ENCODE measurements around the gene DPYSL5.

The DPYSL5 gene

DNA sequence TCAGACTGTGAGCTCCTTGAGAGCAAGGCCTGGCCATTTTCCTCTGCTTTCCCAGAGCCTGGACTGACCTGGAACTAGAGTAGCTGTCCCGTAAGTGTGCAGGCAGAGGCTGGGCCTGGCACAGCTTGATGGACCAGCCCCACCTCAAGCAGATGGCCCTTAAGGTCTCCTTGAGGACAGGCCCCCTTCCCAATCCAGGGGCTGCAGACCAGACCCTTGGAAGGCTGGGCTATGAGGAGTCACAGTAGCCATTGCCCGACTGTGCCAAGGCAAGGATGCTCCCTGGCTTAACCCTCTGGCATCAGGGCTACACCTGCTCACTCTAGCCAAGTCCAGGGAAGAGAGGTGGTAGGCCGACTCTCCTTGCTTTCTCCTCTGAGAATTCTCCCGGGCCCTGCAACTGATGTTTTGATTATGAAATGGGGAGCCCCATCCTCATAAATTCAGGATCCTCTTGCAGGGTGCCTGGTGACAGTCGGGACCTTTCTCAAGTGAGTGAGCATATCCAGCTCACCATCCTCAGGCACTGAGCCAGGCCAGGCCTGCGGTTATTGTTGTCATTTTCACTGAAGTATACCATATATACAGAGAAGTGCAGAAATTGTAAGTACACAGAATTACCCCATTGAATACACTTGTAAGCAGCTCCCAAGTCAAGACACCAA is 51.7 kb downstream of the DPYSL5 start:
- no peaks in the 10 kb centered on the region for H3K27me3 ChIP-seq (replicated peaks; ENCODE audit: control insufficient read depth, insufficient read depth, low read length, poor library complexity, severe bottlenecking)
- no peak overlapping the region for H3K27ac ChIP-seq (ENCODE audit: insufficient read depth, low read length, poor library complexity, severe bottlenecking)
- no peaks in the 10 kb centered on the region for H3K4me1 ChIP-seq (ENCODE audit: control insufficient read depth, insufficient read depth, low read length, poor library complexity, severe bottlenecking)
- H3K36me3 ChIP-seq (ENCODE audit: control insufficient read depth, insufficient read depth, low read length), result no peaks in the 10 kb centered on the region
- H3K9me3 ChIP-seq (ENCODE audit: control insufficient read depth, low read length), result no peaks in the 10 kb centered on the region
- DNase-seq, result no peak
- H3K4me3 ChIP-seq (ENCODE audit: insufficient read depth, low read depth, low read length, poor library complexity, severe bottlenecking), result no peak overlapping the region

GRCh38 chr2:26900831-26901321 is 52.9 kb downstream of the DPYSL5 start:
- no peak overlapping the region for H3K27ac ChIP-seq (ENCODE audit: insufficient read depth, low read length, poor library complexity, severe bottlenecking)
- H3K36me3 ChIP-seq (ENCODE audit: control insufficient read depth, insufficient read depth, low read length), result no peaks in the 10 kb centered on the region

DNA sequence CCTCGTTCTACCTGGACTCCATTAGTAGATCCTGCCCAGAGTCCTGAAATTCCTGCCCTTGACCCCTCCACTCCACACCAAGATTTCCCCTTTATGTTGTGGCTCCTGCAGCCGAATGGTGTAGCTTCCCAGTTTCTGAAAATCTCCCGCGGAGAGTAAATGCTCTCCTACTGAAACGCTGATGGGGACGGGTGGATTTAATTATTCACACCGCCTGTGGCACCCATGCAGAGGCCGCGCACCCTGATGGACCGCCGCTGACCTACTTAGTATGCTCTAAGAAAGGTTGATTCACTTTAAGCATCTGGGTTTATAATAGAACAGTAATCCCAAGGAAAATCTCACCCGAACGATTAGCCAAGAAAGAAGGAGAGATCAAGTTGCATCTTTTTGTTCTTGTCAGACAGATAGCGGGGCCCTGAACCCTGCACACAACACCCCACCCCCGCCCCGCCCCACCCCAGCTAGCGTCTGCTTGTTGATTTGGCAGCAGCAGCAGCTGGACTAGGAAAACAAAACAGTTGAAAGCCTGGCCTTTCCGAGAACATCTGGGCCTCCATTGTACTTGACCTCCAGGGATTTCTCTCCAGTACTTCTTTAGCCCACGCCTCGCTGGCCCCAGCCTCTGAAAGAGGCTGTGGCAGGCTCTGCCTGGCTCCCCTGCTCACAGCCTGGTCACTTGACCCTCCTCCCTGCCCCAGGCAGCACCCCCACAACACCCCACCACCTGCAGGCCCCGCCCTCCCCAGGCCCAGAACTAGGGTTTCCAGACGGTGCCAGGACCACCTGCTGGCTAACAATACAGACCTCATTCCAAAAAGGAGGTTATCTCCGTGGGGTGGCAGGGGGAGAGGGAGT is 53.6 kb downstream of the DPYSL5 start:
- no peaks in the 10 kb centered on the region for H3K27me3 ChIP-seq (replicated peaks; ENCODE audit: control insufficient read depth, insufficient read depth, low read length, poor library complexity, severe bottlenecking)
- no peaks in the 10 kb centered on the region for H3K9me3 ChIP-seq (ENCODE audit: control insufficient read depth, low read length)
- H3K36me3 ChIP-seq (ENCODE audit: control insufficient read depth, insufficient read depth, low read length), result no peaks in the 10 kb centered on the region
- H3K4me3 ChIP-seq (ENCODE audit: insufficient read depth, low read depth, low read length, poor library complexity, severe bottlenecking), result no peak overlapping the region
- H3K4me1 ChIP-seq (ENCODE audit: control insufficient read depth, insufficient read depth, low read length, poor library complexity, severe bottlenecking), result no peaks in the 10 kb centered on the region
- no peak for DNase-seq
- H3K27ac ChIP-seq (ENCODE audit: insufficient read depth, low read length, poor library complexity, severe bottlenecking), result no peak overlapping the region

More at GRCh38 chr2:26900831-26901321, 52.9 kb downstream of the DPYSL5 start:
- Histone ChIP-seq H3K4me1 (ENCODE audit: control insufficient read depth, insufficient read depth, low read length, poor library complexity, severe bottlenecking) (no peaks in the 10 kb centered on the region), H3K9me3 (ENCODE audit: control insufficient read depth, low read length) (no peaks in the 10 kb centered on the region), H3K27me3 (replicated peaks; ENCODE audit: control insufficient read depth, insufficient read depth, low read length, poor library complexity, severe bottlenecking) (no peaks in the 10 kb centered on the region), H3K4me3 (ENCODE audit: insufficient read depth, low read depth, low read length, poor library complexity, severe bottlenecking) (no peak overlapping the region)
- no peak for DNase-seq

- no peaks in the 10 kb centered on the region for H3K4me1 ChIP-seq (ENCODE audit: control insufficient read depth, insufficient read depth, low read length, poor library complexity, severe bottlenecking)
- no peaks in the 10 kb centered on the region for H3K27me3 ChIP-seq (replicated peaks; ENCODE audit: control insufficient read depth, insufficient read depth, low read length, poor library complexity, severe bottlenecking)
- H3K4me3 ChIP-seq (ENCODE audit: insufficient read depth, low read depth, low read length, poor library complexity, severe bottlenecking), result no peak overlapping the region
- H3K36me3 ChIP-seq (ENCODE audit: control insufficient read depth, insufficient read depth, low read length), result no peaks in the 10 kb centered on the region
- no peak for DNase-seq
- H3K9me3 ChIP-seq (ENCODE audit: control insufficient read depth, low read length), result no peaks in the 10 kb centered on the region
- no peak overlapping the region for H3K27ac ChIP-seq (ENCODE audit: insufficient read depth, low read length, poor library complexity, severe bottlenecking)
These were observed 55.7 kb downstream of the DPYSL5 start for GRCh38 chr2:26903676-26904075.

- Histone ChIP-seq H3K27me3 (replicated peaks; ENCODE audit: control insufficient read depth, insufficient read depth, low read length, poor library complexity, severe bottlenecking) (no peaks in the 10 kb centered on the region), H3K9me3 (ENCODE audit: control insufficient read depth, low read length) (no peaks in the 10 kb centered on the region), H3K4me1 (ENCODE audit: control insufficient read depth, insufficient read depth, low read length, poor library complexity, severe bottlenecking) (no peaks in the 10 kb centered on the region), H3K4me3 (ENCODE audit: insufficient read depth, low read depth, low read length, poor library complexity, severe bottlenecking) (no peak overlapping the region), H3K27ac (ENCODE audit: insufficient read depth, low read length, poor library complexity, severe bottlenecking) (no peak overlapping the region), H3K36me3 (ENCODE audit: control insufficient read depth, insufficient read depth, low read length) (no peaks in the 10 kb centered on the region)
- DNase-seq, result no peak
These were observed 56.9 kb downstream of the DPYSL5 start for GRCh38 chr2:26904839-26905238.

- Histone ChIP-seq H3K9me3 (ENCODE audit: control insufficient read depth, low read length) (no peaks in the 10 kb centered on the region), H3K36me3 (ENCODE audit: control insufficient read depth, insufficient read depth, low read length) (no peaks in the 10 kb centered on the region), H3K27ac (ENCODE audit: insufficient read depth, low read length, poor library complexity, severe bottlenecking) (no peak overlapping the region), H3K4me1 (ENCODE audit: control insufficient read depth, insufficient read depth, low read length, poor library complexity, severe bottlenecking) (no peaks in the 10 kb centered on the region), H3K4me3 (ENCODE audit: insufficient read depth, low read depth, low read length, poor library complexity, severe bottlenecking) (no peak overlapping the region), H3K27me3 (replicated peaks; ENCODE audit: control insufficient read depth, insufficient read depth, low read length, poor library complexity, severe bottlenecking) (no peaks in the 10 kb centered on the region)
- no peak for DNase-seq
These were observed 57.6 kb downstream of the DPYSL5 start for GRCh38 chr2:26905341-26906198.

- H3K36me3 ChIP-seq (ENCODE audit: control insufficient read depth, insufficient read depth, low read length), result no peaks in the 10 kb centered on the region
- H3K27me3 ChIP-seq (replicated peaks; ENCODE audit: control insufficient read depth, insufficient read depth, low read length, poor library complexity, severe bottlenecking), result no peaks in the 10 kb centered on the region
- DNase-seq, result no peak
- H3K4me3 ChIP-seq (ENCODE audit: insufficient read depth, low read depth, low read length, poor library complexity, severe bottlenecking), result no peak overlapping the region
- no peaks in the 10 kb centered on the region for H3K9me3 ChIP-seq (ENCODE audit: control insufficient read depth, low read length)
- no peaks in the 10 kb centered on the region for H3K4me1 ChIP-seq (ENCODE audit: control insufficient read depth, insufficient read depth, low read length, poor library complexity, severe bottlenecking)
- no peak overlapping the region for H3K27ac ChIP-seq (ENCODE audit: insufficient read depth, low read length, poor library complexity, severe bottlenecking)
These were observed 59.5 kb downstream of the DPYSL5 start for GRCh38 chr2:26907416-26907815.

DNA sequence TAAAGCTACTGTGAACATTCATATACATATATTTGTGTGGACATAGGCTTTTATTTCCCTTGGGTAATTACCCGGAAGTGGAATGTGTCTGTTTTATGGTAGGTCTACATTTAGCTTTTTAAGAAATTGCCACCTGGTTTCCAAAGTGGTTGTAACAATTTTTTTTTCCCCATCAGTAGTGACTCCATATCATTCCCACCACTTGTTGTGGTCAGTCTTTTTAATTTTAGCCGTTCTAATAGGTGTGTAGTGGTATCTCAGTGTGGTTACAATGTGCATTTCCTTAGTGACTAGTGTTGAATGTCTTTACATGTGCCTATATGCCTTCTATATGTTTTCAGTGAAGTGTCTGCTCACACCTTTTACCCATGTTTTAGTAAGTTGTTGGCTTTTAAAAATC is 62.2 kb downstream of the DPYSL5 start:
- no peaks in the 10 kb centered on the region for H3K4me1 ChIP-seq (ENCODE audit: control insufficient read depth, insufficient read depth, low read length, poor library complexity, severe bottlenecking)
- DNase-seq, result no peak
- no peaks in the 10 kb centered on the region for H3K36me3 ChIP-seq (ENCODE audit: control insufficient read depth, insufficient read depth, low read length)
- no peak overlapping the region for H3K4me3 ChIP-seq (ENCODE audit: insufficient read depth, low read depth, low read length, poor library complexity, severe bottlenecking)
- H3K27ac ChIP-seq (ENCODE audit: insufficient read depth, low read length, poor library complexity, severe bottlenecking), result no peak overlapping the region
- no peaks in the 10 kb centered on the region for H3K27me3 ChIP-seq (replicated peaks; ENCODE audit: control insufficient read depth, insufficient read depth, low read length, poor library complexity, severe bottlenecking)
- H3K9me3 ChIP-seq (ENCODE audit: control insufficient read depth, low read length), result no peaks in the 10 kb centered on the region

GRCh38 chr2:26911911-26912861 is 64.3 kb downstream of the DPYSL5 start:
- Histone ChIP-seq H3K9me3 (ENCODE audit: control insufficient read depth, low read length) (no peaks in the 10 kb centered on the region), H3K36me3 (ENCODE audit: control insufficient read depth, insufficient read depth, low read length) (no peaks in the 10 kb centered on the region), H3K4me1 (ENCODE audit: control insufficient read depth, insufficient read depth, low read length, poor library complexity, severe bottlenecking) (no peaks in the 10 kb centered on the region), H3K4me3 (ENCODE audit: insufficient read depth, low read depth, low read length, poor library complexity, severe bottlenecking) (no peak overlapping the region), H3K27ac (ENCODE audit: insufficient read depth, low read length, poor library complexity, severe bottlenecking) (no peak overlapping the region), H3K27me3 (replicated peaks; ENCODE audit: control insufficient read depth, insufficient read depth, low read length, poor library complexity, severe bottlenecking) (no peaks in the 10 kb centered on the region)
- no peak for DNase-seq

Measured in effector memory CD4-positive, alpha-beta T cell (primary cell).